SKM-1 treated with dmso at 0.1 percent for 144 hours (cell line): ENCODE results near the gene ACAA2.

Experiments used
- DNase-seq: peaks from one replicate; lab custom pipeline; 2025; ENCODE audit not compliant: unreplicated experiment; lab: John Stamatoyannopoulos, UW

Gene ACAA2

DNA sequence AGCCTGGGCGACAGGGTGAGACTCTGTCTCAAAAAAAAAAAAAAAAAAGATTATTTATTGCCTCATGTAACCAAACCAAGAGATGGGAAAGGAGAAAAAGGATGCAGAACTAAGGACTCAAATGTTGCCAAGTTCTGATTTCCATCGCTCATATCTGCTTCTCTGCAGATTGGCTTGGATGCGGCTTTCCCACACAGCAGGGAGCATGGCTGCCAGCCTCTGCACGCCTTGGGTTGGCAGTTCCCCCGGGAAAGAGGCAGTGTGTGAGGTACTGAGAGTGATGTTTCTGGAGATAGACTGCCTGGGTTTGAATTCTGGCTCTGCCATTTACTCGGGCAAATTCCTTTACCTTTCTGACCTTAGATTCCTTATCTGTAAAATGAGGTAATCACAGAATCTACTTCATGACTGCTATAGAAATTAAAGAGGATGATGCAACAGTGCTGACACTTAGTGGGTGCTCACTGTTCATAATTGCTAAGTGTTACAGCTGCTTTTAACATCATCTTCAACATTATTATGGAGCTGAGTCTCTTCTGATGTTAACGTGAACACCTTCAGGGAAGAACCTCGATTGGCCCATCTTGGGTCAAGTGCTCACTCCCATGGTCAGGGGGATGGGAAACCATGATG, 68.8 kb downstream of the ACAA2 start:
- no peak for DNase-seq

DNA sequence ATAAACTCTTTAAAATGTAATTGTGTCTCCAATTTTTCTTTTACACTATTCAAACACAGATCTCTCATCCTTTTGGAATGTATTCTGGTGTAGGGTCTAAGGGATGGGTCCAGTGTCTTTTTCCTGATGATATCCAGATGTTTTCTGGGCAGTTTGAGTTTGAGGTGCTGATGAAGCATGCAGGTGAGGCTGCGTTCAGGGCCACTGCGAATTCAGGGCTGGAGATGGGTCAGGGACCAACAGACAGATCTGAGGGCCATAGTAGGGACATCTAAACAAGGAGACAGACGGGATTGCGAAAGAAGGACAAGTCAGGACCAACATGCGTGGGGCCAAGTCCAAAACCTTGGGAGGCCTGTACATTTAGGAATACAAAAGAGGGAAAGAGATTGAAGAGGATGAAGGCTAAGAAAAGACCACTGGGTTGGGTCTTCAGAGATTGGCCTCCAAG, 70.2 kb downstream of the ACAA2 start:
- no peak for DNase-seq

GRCh38 chr18:49742316-49743116, 70.8 kb downstream of the ACAA2 start:
- no peak for DNase-seq

DNA sequence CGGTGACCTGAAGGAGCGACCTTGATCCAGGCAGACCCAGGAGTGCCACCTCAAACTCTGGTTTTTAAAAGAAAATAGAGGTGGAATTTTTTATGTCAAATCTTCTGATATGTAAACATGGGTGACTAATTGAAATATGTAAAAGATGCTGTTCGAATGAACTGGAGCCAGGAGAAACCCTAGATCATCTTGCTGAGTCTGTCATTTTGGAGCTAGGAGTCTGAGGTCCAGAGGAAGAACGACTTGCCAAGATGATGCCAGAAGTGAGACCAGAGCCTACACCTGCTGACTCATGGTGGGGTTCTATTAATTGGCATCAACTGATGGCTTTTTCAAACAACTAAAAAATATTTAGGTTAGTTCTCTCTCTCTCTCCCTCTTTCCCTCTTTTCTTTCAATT, 74.1 kb downstream of the ACAA2 start:
- DNase-seq = no peak

GRCh38 chr18:49738721-49739120, 74.6 kb downstream of the ACAA2 start:
- DNase-seq = no peak

- DNase-seq = no peak
Observed at GRCh38 chr18:49734836-49735235, 78.5 kb downstream of the ACAA2 start.

GRCh38 chr18:49733896-49734585, 79.3 kb downstream of the ACAA2 start:
- no peak for DNase-seq

- DNase-seq = no peak
Observed at GRCh38 chr18:49733321-49733720, 80.0 kb downstream of the ACAA2 start.
